HEK293 (cell line): Measurements from ENCODE around the gene SAMD9.
"Not testable (repeated sequence)": the region's sequence is repeated elsewhere in the genome, so short reads cannot be mapped to it uniquely, and the experiment has no call there.

Experiments
- CTCF ChIA-PET: fragments of 350-600 bp; formaldehyde crosslinking; extraction: SDS; loops from one replicate; lab custom pipeline; 2021; ENCODE audit warnings: antibody characterized with exemption; lab: Yijun Ruan, JAX
- POLR2A ChIA-PET: fragments of 300-600 bp; formaldehyde crosslinking; extraction: SDS; loops from one replicate; lab custom pipeline; 2020; ENCODE audit warnings: antibody characterized with exemption, inconsistent platforms; lab: Yijun Ruan, JAX
- H3K27ac ChIP-seq: fragments of 200-500 bp; sonication (Bioruptor generic); 2 replicates; pipeline ENCODE4 v1.5.1; 2014; ENCODE audit warnings: low read depth, low read length, control low read depth, inconsistent platforms; ENCODE audit errors: extremely low read depth
- H3K36me3 ChIP-seq, 2 experiments: fragments of 200-500 bp in 1 of 2; sonication (Bioruptor generic) in 1 of 2; 1 replicate in 1 of 2; 2 replicates in 1 of 2; pipeline ENCODE4 v1.5.1; 2014 to 2017; ENCODE audit warnings: inconsistent platforms in 2 of 2, low read length in 2 of 2; ENCODE audit not compliant: control insufficient read depth in 2 of 2, insufficient read depth in 1 of 2
- H3K4me1 ChIP-seq: fragments of 200-500 bp; sonication (Bioruptor generic); 2 replicates; pipeline ENCODE4 v1.5.1; 2014; ENCODE audit warnings: mild to moderate bottlenecking, low read length, inconsistent platforms; ENCODE audit not compliant: control insufficient read depth, insufficient read depth
- H3K4me3 ChIP-seq: 2 replicates; pipeline ENCODE4 v1.5.1; 2011; ENCODE audit warnings: low read depth, mild to moderate bottlenecking, control low read depth, low read length, moderate library complexity
- H3K9me3 ChIP-seq: fragments of 200-500 bp; sonication (Bioruptor generic); 2 replicates; pipeline ENCODE4 v1.5.1; 2014; ENCODE audit warnings: low read depth, low read length, inconsistent platforms; ENCODE audit not compliant: control insufficient read depth, insufficient read depth
- GLI2 ChIP-seq: fragments of 450-650 bp; formaldehyde crosslinking; IDR thresholded peaks from 2 replicates; pipeline ENCODE4; 2017; ENCODE audit warnings: missing biosample characterization, missing genetic modification characterization, low read depth, borderline replicate concordance
- GLI4 ChIP-seq: fragments of 450-650 bp; formaldehyde crosslinking; IDR thresholded peaks from 2 replicates; pipeline ENCODE4 v1.5.1; 2016; ENCODE audit warnings: missing biosample characterization, missing genetic modification characterization
- GLIS2 ChIP-seq: fragments of 450-650 bp; formaldehyde crosslinking; IDR thresholded peaks from 2 replicates; pipeline ENCODE4 v1.5.1; 2016; ENCODE audit warnings: missing biosample characterization, missing genetic modification characterization
- IKZF3 ChIP-seq: fragments of 450-650 bp; IDR thresholded peaks from 2 replicates; pipeline ENCODE4 v1.5.0; 2018; ENCODE audit warnings: missing biosample characterization, mild to moderate bottlenecking, missing genetic modification characterization, moderate library complexity
- KLF1 ChIP-seq: fragments of 450-650 bp; formaldehyde crosslinking; IDR thresholded peaks from 2 replicates; pipeline ENCODE4 v1.5.1; 2016; ENCODE audit warnings: missing biosample characterization, missing genetic modification characterization
- REPIN1 ChIP-seq: fragments of 450-650 bp; formaldehyde crosslinking; IDR thresholded peaks from 2 replicates; pipeline ENCODE4 v1.5.1; 2017; ENCODE audit warnings: missing biosample characterization, missing genetic modification characterization, low read depth
- TRIM28 ChIP-seq: IDR thresholded peaks from 2 replicates; pipeline ENCODE4 v1.6.1; 2011; ENCODE audit warnings: low read length, control low read depth, borderline replicate concordance
- WT1 ChIP-seq: fragments of 450-650 bp; formaldehyde crosslinking; IDR thresholded peaks from 2 replicates; pipeline ENCODE4 v1.5.1; 2016; ENCODE audit warnings: missing biosample characterization, missing genetic modification characterization
- YY2 ChIP-seq: fragments of 450-650 bp; formaldehyde crosslinking; IDR thresholded peaks from 2 replicates; pipeline ENCODE4 v1.5.1; 2016; ENCODE audit warnings: missing biosample characterization, missing genetic modification characterization
- ZBTB20 ChIP-seq: fragments of 450-650 bp; formaldehyde crosslinking; IDR thresholded peaks from 2 replicates; pipeline ENCODE4 v1.5.1; 2016; ENCODE audit warnings: missing biosample characterization, missing genetic modification characterization
- ZNF132 ChIP-seq: fragments of 450-650 bp; formaldehyde crosslinking; IDR thresholded peaks from 2 replicates; pipeline ENCODE4 v1.5.1; 2017; ENCODE audit warnings: missing biosample characterization, missing genetic modification characterization, borderline replicate concordance
- ZNF184 ChIP-seq: fragments of 450-650 bp; IDR thresholded peaks from 2 replicates; pipeline ENCODE4 v1.5.1; 2018; ENCODE audit warnings: missing biosample characterization, mild to moderate bottlenecking, missing genetic modification characterization
- ZNF341 ChIP-seq: fragments of 450-650 bp; formaldehyde crosslinking; IDR thresholded peaks from 2 replicates; pipeline ENCODE4; 2016; ENCODE audit warnings: low read depth, missing biosample characterization, missing genetic modification characterization
- ZNF404 ChIP-seq: fragments of 450-650 bp; formaldehyde crosslinking; IDR thresholded peaks from 2 replicates; pipeline ENCODE4 v1.5.1; 2017; ENCODE audit warnings: missing biosample characterization, missing genetic modification characterization
- ZNF416 ChIP-seq: fragments of 450-650 bp; formaldehyde crosslinking; IDR thresholded peaks from 2 replicates; pipeline ENCODE4 v1.5.1; 2016; ENCODE audit warnings: missing biosample characterization, missing genetic modification characterization
- ZNF529 ChIP-seq: fragments of 450-650 bp; formaldehyde crosslinking; IDR thresholded peaks from 2 replicates; pipeline ENCODE4 v1.5.1; 2017; ENCODE audit warnings: missing genetic modification characterization, missing biosample characterization; ENCODE audit not compliant: insufficient replicate concordance
- ZNF530 ChIP-seq: fragments of 450-650 bp; formaldehyde crosslinking; IDR thresholded peaks from 2 replicates; pipeline ENCODE4 v1.5.1; 2016; ENCODE audit warnings: low read depth, missing biosample characterization, missing genetic modification characterization
- ZNF624 ChIP-seq: fragments of 450-650 bp; formaldehyde crosslinking; IDR thresholded peaks from 2 replicates; pipeline ENCODE4 v1.5.1; 2017; ENCODE audit warnings: missing biosample characterization, missing genetic modification characterization
- ZNF664 ChIP-seq: fragments of 450-650 bp; formaldehyde crosslinking; IDR thresholded peaks from 2 replicates; pipeline ENCODE4 v1.5.1; 2016; ENCODE audit warnings: missing biosample characterization, missing genetic modification characterization
- ZNF830 ChIP-seq: fragments of 450-650 bp; IDR thresholded peaks from 2 replicates; pipeline ENCODE4 v1.5.0; 2018; ENCODE audit warnings: missing biosample characterization, missing genetic modification characterization, low read depth, mild to moderate bottlenecking, moderate library complexity
- ZNF843 ChIP-seq: fragments of 450-650 bp; formaldehyde crosslinking; IDR thresholded peaks from 2 replicates; pipeline ENCODE4 v1.5.1; 2016; ENCODE audit warnings: missing biosample characterization, missing genetic modification characterization
- ZSCAN16 ChIP-seq: fragments of 450-650 bp; formaldehyde crosslinking; IDR thresholded peaks from 2 replicates; pipeline ENCODE4 v1.5.1; 2016; ENCODE audit warnings: missing biosample characterization, missing genetic modification characterization
- ZSCAN23 ChIP-seq: fragments of 450-650 bp; formaldehyde crosslinking; IDR thresholded peaks from 2 replicates; pipeline ENCODE4 v1.5.1; 2016; ENCODE audit warnings: missing biosample characterization, missing genetic modification characterization

The SAMD9 gene

DNA sequence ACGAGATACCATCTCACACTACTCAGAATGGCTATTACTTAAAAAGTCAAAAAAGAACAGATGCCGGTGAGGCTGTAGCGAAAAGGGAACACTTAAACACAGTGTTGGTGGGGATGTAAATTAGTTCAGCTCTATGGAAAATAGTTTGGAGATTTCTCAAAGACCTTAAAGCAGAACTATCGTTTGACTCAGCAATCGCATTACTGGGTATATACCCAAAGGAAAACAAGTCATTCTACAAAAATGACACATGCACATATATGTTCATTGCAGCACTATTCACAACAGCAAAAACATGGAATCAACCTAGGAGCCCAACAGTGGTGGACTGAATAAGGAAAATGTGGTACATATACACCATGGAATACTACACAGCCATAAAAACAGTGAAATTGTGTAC is 56.9 kb downstream of the SAMD9 start:
- POLR2A ChIA-PET: no interaction called here
- no peaks in the 10 kb centered on the region for H3K9me3 ChIP-seq
- CTCF ChIA-PET: interaction anchor here (1.0 kb wide), 1 partner anchor 635 kb away, joined by 3 read pairs; no protein-coding TSS in a partner anchor
- H3K36me3 ChIP-seq: no peaks in the 10 kb centered on the region
- H3K4me3 ChIP-seq: no peak overlapping the region
- no peak overlapping the region for H3K27ac ChIP-seq
- no peaks in the 10 kb centered on the region for H3K4me1 ChIP-seq
- no peak for TF ChIP-seq ZNF530 (tag by site-specific recombination)
- TF ChIP-seq GLI2 (tag by site-specific recombination): no peak
- TF ChIP-seq YY2 (tag by site-specific recombination): no peak
- no peak for TF ChIP-seq ZSCAN23 (tag by site-specific recombination)
- no peak for TF ChIP-seq ZNF664 (tag by site-specific recombination)
- no peak for TF ChIP-seq ZBTB20
- TF ChIP-seq ZNF624 (tag by site-specific recombination): no peak
- no peak for TF ChIP-seq GLI4 (tag by site-specific recombination)
- no peak for TF ChIP-seq IKZF3 (tag by site-specific recombination)
- no peak for TF ChIP-seq KLF1 (tag by site-specific recombination)
- no peak for TF ChIP-seq GLIS2
- no peak for TF ChIP-seq ZNF404
- no peak for TF ChIP-seq TRIM28
- no peak for TF ChIP-seq ZNF184 (tag by site-specific recombination)
- TF ChIP-seq ZNF416: no peak

GRCh38 chr7:93060025-93060424 is 57.8 kb downstream of the SAMD9 start:
- TF ChIP-seq ZNF843 (tag by site-specific recombination) (no peak), ZNF341 (tag by site-specific recombination) (no peak), ZSCAN16 (tag by site-specific recombination) (no peak), ZNF830 (tag by site-specific recombination) (no peak), REPIN1 (no peak), WT1 (tag by site-specific recombination) (no peak), ZNF132 (tag by site-specific recombination) (no peak), ZNF529 (tag by site-specific recombination) (no peak)
- Histone ChIP-seq H3K36me3 (no peaks in the 10 kb centered on the region), H3K9me3 (no peaks in the 10 kb centered on the region), H3K4me3 (no peak overlapping the region), H3K27ac (no peak overlapping the region), H3K4me1 (no peaks in the 10 kb centered on the region)
- CTCF ChIA-PET: interaction anchor here (0.6 to 1.0 kb wide), 3 partner anchors 439 to 634 kb away, joined by 3 read pairs; no protein-coding TSS in a partner anchor
- POLR2A ChIA-PET: no interaction called here

- H3K27ac ChIP-seq, H3K4me1 ChIP-seq, H3K9me3 ChIP-seq, H3K36me3 ChIP-seq, H3K4me3 ChIP-seq, POLR2A ChIA-PET: not testable (repeated sequence)
- CTCF ChIA-PET: interaction anchor here (0.6 to 1.6 kb wide), 6 partner anchors 28 to 605 kb away, joined by 3 to 6 read pairs (median 3); partner anchors contain the start of gene FAM133B
These were observed 61.2 kb downstream of the SAMD9 start for GRCh38 chr7:93056621-93057020.
